Measurements from ENCODE around the gene GNAS-AS1. TPM values are rescaled to one million over a fixed set of nuclear protein-coding genes. Genes with fewer than 3 reads are reported as not detected.

GNAS-AS1 gene
- total RNA-seq, 3 donors from 2014 or later = 0.48 to 1.5 (median 0.98) TPM

DNA sequence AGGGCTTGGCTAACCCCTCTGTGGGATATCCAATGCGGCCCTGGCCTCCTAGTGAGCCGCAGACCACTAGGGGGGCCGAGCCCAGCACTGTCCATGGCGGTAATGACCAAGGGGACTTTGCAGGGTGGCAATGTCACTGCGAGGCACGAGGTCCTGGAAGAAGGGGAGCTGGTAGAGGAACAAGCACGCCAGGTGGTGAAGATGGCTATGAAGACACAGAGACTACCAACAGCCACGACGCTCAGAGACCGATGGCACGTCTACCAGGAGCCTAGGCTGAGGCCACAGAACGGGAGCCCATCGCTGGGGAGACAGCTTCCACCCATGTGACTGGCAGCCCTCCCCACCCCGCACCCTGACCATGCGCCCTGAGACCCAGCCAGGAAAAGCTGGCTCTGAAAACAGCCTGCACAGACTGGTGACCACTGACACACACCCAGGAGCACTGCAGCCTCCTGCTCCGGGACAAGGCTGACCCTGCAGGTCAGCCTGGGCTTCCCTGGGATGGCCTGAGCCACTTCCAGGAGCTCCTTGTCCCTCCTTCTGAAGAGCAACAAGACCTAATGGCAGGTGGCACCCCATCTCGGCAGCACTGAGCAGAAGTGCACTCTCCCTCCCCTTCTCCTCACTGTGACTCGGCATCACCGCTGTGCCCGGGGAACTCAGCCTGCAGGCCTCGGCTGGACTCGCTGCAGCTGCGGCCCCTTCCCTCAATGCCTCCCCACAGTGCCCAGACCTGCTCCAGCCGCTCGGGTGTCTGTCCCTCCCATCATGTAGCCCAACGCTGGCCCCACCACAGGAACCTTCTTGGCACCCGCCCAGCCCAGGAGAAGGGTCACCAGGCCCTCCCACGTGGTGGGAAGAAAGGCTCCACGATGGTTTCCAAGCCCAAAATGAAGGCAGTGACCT lies 56.9 kb downstream of the GNAS-AS1 start:
- no peaks in the 10 kb centered on the region for H3K4me1 ChIP-seq
- H3K9me3 ChIP-seq = no peaks in the 10 kb centered on the region
- DNase-seq (ENCODE audit: low spot score in 2 of 2) = no peak
- H3K27ac ChIP-seq = no peak overlapping the region
- no peak for TF ChIP-seq POLR2AphosphoS5 (IDR thresholded peaks at IDR 0.05)
- TF ChIP-seq POLR2A (IDR thresholded peaks at IDR 0.05) = no peak
- TF ChIP-seq CTCF (IDR thresholded peaks at IDR 0.05) = no peak
- peaks cover 0 to 17% of the 10 kb centered on the region in 2 donors for H3K27me3 ChIP-seq
- H3K4me3 ChIP-seq = no peak overlapping the region
- intact Hi-C loops (cut with DNase I; ENCODE audit: low total_unique reads) = no loop called here
- no peaks in the 10 kb centered on the region for H3K36me3 ChIP-seq

DNA sequence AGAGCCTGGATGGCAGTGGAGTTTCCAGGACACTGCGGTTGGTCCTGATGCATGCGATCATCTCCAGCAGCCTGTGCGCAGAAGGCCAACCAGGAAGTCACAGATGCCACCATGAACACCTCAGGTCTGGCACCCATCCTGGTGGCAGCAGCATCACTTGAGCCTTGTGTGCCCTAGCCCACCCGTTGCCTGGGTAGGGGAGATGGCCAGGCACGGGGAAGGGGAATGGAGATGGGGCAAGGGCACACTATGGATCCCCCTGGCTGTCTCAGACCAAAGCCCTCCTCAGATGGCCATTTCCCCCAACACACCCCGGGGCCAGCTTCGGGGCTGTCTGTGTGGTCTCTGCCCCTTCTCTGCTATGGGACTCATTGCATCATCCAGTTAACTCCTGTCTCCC lies 58.3 kb downstream of the GNAS-AS1 start:
- no peak for DNase-seq (ENCODE audit: low spot score in 2 of 2)
- Histone ChIP-seq H3K4me1 (no peaks in the 10 kb centered on the region), H3K4me3 (no peak overlapping the region), H3K36me3 (no peaks in the 10 kb centered on the region), H3K27ac (no peak overlapping the region), H3K9me3 (no peaks in the 10 kb centered on the region), H3K27me3 (peaks cover 0 to 17% of the 10 kb centered on the region in 2 donors)
- intact Hi-C loops (cut with DNase I; ENCODE audit: low total_unique reads) = no loop called here
- TF ChIP-seq POLR2A (IDR thresholded peaks at IDR 0.05) = no peak
- no peak for TF ChIP-seq CTCF (IDR thresholded peaks at IDR 0.05)
- no peak for TF ChIP-seq POLR2AphosphoS5 (IDR thresholded peaks at IDR 0.05)

DNA sequence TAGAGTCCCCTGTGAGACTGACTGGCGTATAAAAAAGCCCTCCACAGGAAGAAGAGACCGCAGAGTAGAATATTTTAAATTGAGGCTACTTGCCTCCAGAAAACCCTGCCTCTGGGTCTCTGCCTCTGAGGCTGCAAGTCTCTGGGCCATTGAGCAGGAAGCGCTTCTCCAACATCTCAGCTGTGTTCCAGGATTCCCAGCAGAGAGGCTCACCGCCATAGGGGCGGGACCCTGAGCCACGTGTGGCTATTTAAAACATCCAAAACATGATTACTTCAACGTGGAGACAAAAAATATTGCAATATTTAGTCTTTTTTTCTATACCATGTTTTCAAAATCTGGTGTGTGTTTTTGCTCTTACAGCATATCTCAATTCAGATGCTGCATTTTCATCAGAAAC lies 59.4 kb downstream of the GNAS-AS1 start:
- no peaks in the 10 kb centered on the region for H3K36me3 ChIP-seq
- TF ChIP-seq POLR2A (IDR thresholded peaks at IDR 0.05) (no peak), CTCF (IDR thresholded peaks at IDR 0.05) (no peak), POLR2AphosphoS5 (IDR thresholded peaks at IDR 0.05) (no peak)
- H3K9me3 ChIP-seq = no peaks in the 10 kb centered on the region
- H3K4me1 ChIP-seq = no peaks in the 10 kb centered on the region
- H3K27me3 ChIP-seq = peaks cover 0 to 17% of the 10 kb centered on the region in 2 donors
- H3K27ac ChIP-seq = no peak overlapping the region
- DNase-seq (ENCODE audit: low spot score in 2 of 2) = no peak
- no peak overlapping the region for H3K4me3 ChIP-seq
- intact Hi-C loops (cut with DNase I; ENCODE audit: low total_unique reads) = no loop called here

GRCh38 chr20:58790454-58790853 lies 60.2 kb downstream of the GNAS-AS1 start:
- Histone ChIP-seq H3K9me3 (no peaks in the 10 kb centered on the region), H3K27ac (no peak overlapping the region), H3K4me1 (no peaks in the 10 kb centered on the region), H3K4me3 (no peak overlapping the region), H3K27me3 (peaks cover 0 to 17% of the 10 kb centered on the region in 2 donors), H3K36me3 (no peaks in the 10 kb centered on the region)
- intact Hi-C loops (cut with DNase I; ENCODE audit: low total_unique reads) = no loop called here
- no peak for TF ChIP-seq POLR2AphosphoS5 (IDR thresholded peaks at IDR 0.05)
- no peak for TF ChIP-seq POLR2A (IDR thresholded peaks at IDR 0.05)
- no peak for DNase-seq (ENCODE audit: low spot score in 2 of 2)

DNA sequence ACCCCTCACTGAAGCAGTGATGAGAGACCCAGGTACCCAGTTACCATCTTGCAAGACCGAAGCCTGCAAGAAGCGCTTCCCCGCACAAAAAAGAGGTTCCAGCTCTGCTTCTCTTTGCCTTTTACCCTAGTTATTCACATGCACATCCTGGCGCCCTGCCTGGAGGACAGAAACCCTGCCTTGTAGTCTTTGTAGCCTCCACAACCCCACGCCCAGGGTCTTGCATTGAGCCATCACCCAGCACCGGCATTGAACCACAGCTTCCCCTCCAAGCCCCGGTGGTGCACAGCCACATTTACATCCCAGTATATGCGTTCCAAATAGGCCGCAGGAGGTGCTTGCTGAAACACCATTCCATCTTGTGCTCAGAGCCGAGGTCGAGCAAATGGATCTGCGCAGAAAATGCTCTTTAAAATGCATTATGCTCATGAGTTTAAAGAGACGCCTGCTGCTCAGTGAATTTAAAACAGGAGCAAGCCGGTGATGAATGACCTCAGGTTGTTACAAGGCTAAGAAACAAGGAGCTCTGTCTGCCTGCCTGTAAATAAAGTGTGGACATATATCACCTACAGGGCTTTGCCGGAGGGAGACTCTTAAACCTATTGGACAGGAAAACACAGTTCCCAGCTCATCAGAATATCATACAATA lies 61.7 kb downstream of the GNAS-AS1 start:
- Histone ChIP-seq H3K4me1 (no peaks in the 10 kb centered on the region), H3K4me3 (no peak overlapping the region), H3K27ac (no peak overlapping the region), H3K9me3 (no peaks in the 10 kb centered on the region), H3K27me3 (peaks cover 0 to 16% of the 10 kb centered on the region in 2 donors), H3K36me3 (no peaks in the 10 kb centered on the region)
- TF ChIP-seq CTCF (IDR thresholded peaks at IDR 0.05) (no peak), POLR2AphosphoS5 (IDR thresholded peaks at IDR 0.05) (no peak)
- no peak for DNase-seq (ENCODE audit: low spot score in 2 of 2)
- intact Hi-C loops (cut with DNase I; ENCODE audit: low total_unique reads) = no loop called here
